H9 (cell line): Measurements from ENCODE around the gene CEP97. TPM values are rescaled to one million over a fixed set of nuclear protein-coding genes. Genes with fewer than 3 reads are reported as not detected.
"Not testable (repeated sequence)": the region's sequence is repeated elsewhere in the genome, so short reads cannot be mapped to it uniquely, and the experiment has no call there.

ENCODE experiments used
- DNase-seq: peaks from one replicate; pipeline ENCODE4 v3.0.0-alpha.2; 2017
- H2AFZ ChIP-seq: one replicate; pipeline ENCODE4 v1.6.1; 2013; ENCODE audit warnings: mild to moderate bottlenecking, low read length, control low read depth, moderate library complexity
- H2AK5ac ChIP-seq: 2 replicates; pipeline ENCODE4 v1.6.1; 2013; ENCODE audit warnings: low read length, control low read depth, mixed read lengths; ENCODE audit not compliant: insufficient read length
- H2BK120ac ChIP-seq: one replicate; pipeline ENCODE4 v1.6.1; 2013; ENCODE audit warnings: low read depth, mild to moderate bottlenecking, low read length, control low read depth, inconsistent platforms; ENCODE audit not compliant: poor library complexity, severe bottlenecking
- H2BK12ac ChIP-seq: 2 replicates; pipeline ENCODE4 v1.6.1; 2013; ENCODE audit warnings: low read length, control low read depth, mixed read lengths, low read depth; ENCODE audit not compliant: insufficient read length
- H2BK15ac ChIP-seq: 2 replicates; pipeline ENCODE4 v1.6.1; 2013; ENCODE audit warnings: low read depth, low read length, control low read depth
- H2BK20ac ChIP-seq: one replicate; pipeline ENCODE4 v1.6.1; 2013; ENCODE audit warnings: low read depth, mild to moderate bottlenecking, low read length, control low read depth, inconsistent platforms; ENCODE audit not compliant: poor library complexity, severe bottlenecking
- H2BK5ac ChIP-seq: 2 replicates; pipeline ENCODE4 v1.6.1; 2013; ENCODE audit warnings: low read length, control low read depth, mixed read lengths; ENCODE audit not compliant: insufficient read length
- H3K14ac ChIP-seq: 2 replicates; pipeline ENCODE4 v1.6.1; 2013; ENCODE audit warnings: low read length, control low read depth; ENCODE audit not compliant: insufficient read depth
- H3K18ac ChIP-seq: 2 replicates; pipeline ENCODE4 v1.6.1; 2013; ENCODE audit warnings: low read depth, mild to moderate bottlenecking, mixed read lengths, low read length, control low read depth; ENCODE audit not compliant: insufficient read length
- H3K23ac ChIP-seq: 2 replicates; pipeline ENCODE4 v1.6.1; 2013; ENCODE audit warnings: low read length, control low read depth, mixed read lengths, low read depth; ENCODE audit not compliant: insufficient read length
- H3K23me2 ChIP-seq: 2 replicates; pipeline ENCODE4 v1.6.1; 2013; ENCODE audit warnings: low read depth, mild to moderate bottlenecking, mixed read lengths, low read length, control low read depth; ENCODE audit not compliant: insufficient read length, poor library complexity, severe bottlenecking
- H3K27ac ChIP-seq: 2 replicates; pipeline ENCODE4 v1.5.1; 2013; ENCODE audit warnings: low read length, control low read depth, mixed read lengths, low read depth; ENCODE audit not compliant: insufficient read length
- H3K27me3 ChIP-seq: 2 replicates; pipeline ENCODE4 v1.6.1; 2013; ENCODE audit warnings: low read length, control low read depth, inconsistent platforms; ENCODE audit not compliant: insufficient read depth
- H3K4ac ChIP-seq: 2 replicates; pipeline ENCODE4 v1.6.1; 2013; ENCODE audit warnings: low read depth, mild to moderate bottlenecking, control low read depth, inconsistent platforms, low read length, moderate library complexity
- H3K4me1 ChIP-seq: 2 replicates; pipeline ENCODE4 v1.6.1; 2013; ENCODE audit warnings: low read length, control low read depth, inconsistent platforms; ENCODE audit not compliant: insufficient read depth
- H3K4me2 ChIP-seq: 2 replicates; pipeline ENCODE4 v1.6.1; 2013; ENCODE audit warnings: low read length, control low read depth, mixed read lengths; ENCODE audit not compliant: insufficient read length, insufficient read depth
- H3K56ac ChIP-seq: 2 replicates; pipeline ENCODE4 v1.6.1; 2013; ENCODE audit warnings: low read depth, mild to moderate bottlenecking, mixed read lengths, low read length, control low read depth; ENCODE audit not compliant: insufficient read length
- H3K79me1 ChIP-seq: 2 replicates; pipeline ENCODE4 v1.6.1; 2013; ENCODE audit warnings: low read depth, mild to moderate bottlenecking, moderate library complexity, low read length, control low read depth, inconsistent platforms; ENCODE audit not compliant: insufficient read depth, poor library complexity, severe bottlenecking
- H3K79me2 ChIP-seq: 2 replicates; pipeline ENCODE4 v1.6.1; 2013; ENCODE audit warnings: low read length, control low read depth, inconsistent platforms; ENCODE audit not compliant: insufficient read depth
- H3K9ac ChIP-seq: 2 replicates; pipeline ENCODE4 v1.6.1; 2013; ENCODE audit warnings: low read length, control low read depth, mixed read lengths; ENCODE audit not compliant: insufficient read length; ENCODE audit errors: extremely low read depth
- H3K9me3 ChIP-seq: one replicate; pipeline ENCODE4 v1.6.1; 2013; ENCODE audit warnings: low read depth, low read length, inconsistent platforms; ENCODE audit not compliant: control insufficient read depth
- H3T11ph ChIP-seq: one replicate; pipeline ENCODE4 v1.6.1; 2013; ENCODE audit warnings: mild to moderate bottlenecking, low read length, control low read depth, inconsistent platforms
- H4K20me1 ChIP-seq: one replicate; pipeline ENCODE4 v1.6.1; 2013; ENCODE audit not compliant: control insufficient read depth, insufficient read length, insufficient read depth
- H4K5ac ChIP-seq: 2 replicates; pipeline ENCODE4 v1.6.1; 2013; ENCODE audit warnings: low read depth, mild to moderate bottlenecking, mixed read lengths, low read length, control low read depth; ENCODE audit not compliant: insufficient read length
- H4K8ac ChIP-seq: replicated peaks from 2 replicates; pipeline ENCODE4 v1.6.1; 2013; ENCODE audit warnings: low read length, control low read depth, mixed read lengths, low read depth; ENCODE audit not compliant: insufficient read length
- H4K91ac ChIP-seq: 2 replicates; pipeline ENCODE4 v1.6.1; 2013; ENCODE audit warnings: low read depth, mild to moderate bottlenecking, moderate library complexity, mixed read lengths, low read length, control low read depth; ENCODE audit not compliant: insufficient read length
- H3K27ac Mint-ChIP-seq, 3 experiments: 2 replicates in 2 of 3; 3 replicates in 1 of 3; pipeline ENCODE4 v1.8.0; 2020 to 2021; ENCODE audit warnings: mixed read lengths in 3 of 3, mild to moderate bottlenecking in 1 of 3, moderate library complexity in 1 of 3
- H3K27me3 Mint-ChIP-seq: 2 replicates; pipeline ENCODE4 v1.8.0; 2021; ENCODE audit warnings: low read depth, mild to moderate bottlenecking, moderate library complexity, mixed read lengths
- H3K36me3 Mint-ChIP-seq, 3 experiments: 2 replicates in 2 of 3; 3 replicates in 1 of 3; pipeline ENCODE4 v1.8.0; 2020 to 2021; ENCODE audit warnings: low read depth in 3 of 3, mixed read lengths in 3 of 3; ENCODE audit not compliant: insufficient read depth in 1 of 3
- H3K4me1 Mint-ChIP-seq, 2 experiments: 2 replicates each; pipeline ENCODE4 v1.8.0; 2020; ENCODE audit warnings: mixed read lengths in 2 of 2
- H3K4me3 Mint-ChIP-seq, 2 experiments: 2 replicates in 1 of 2; 3 replicates in 1 of 2; pipeline ENCODE4 v1.8.0; 2020 to 2021; ENCODE audit warnings: mild to moderate bottlenecking in 2 of 2, mixed read lengths in 2 of 2, moderate library complexity in 1 of 2
- H3K9me3 Mint-ChIP-seq, 2 experiments: 2 replicates in 1 of 2; 3 replicates in 1 of 2; pipeline ENCODE4 v1.8.0; 2020; ENCODE audit warnings: mild to moderate bottlenecking in 2 of 2, mixed read lengths in 2 of 2, moderate library complexity in 1 of 2
- WGBS: extraction: QIAGEN DNeasy Blood & Tissue Kit; methylation state at CpG from one replicate; pipeline ENCODE4 v1.1.7; 2013; ENCODE audit warnings: missing lambda C conversion rate, low lambda C conversion rate, mixed read lengths; ENCODE audit not compliant: insufficient read length; ENCODE audit errors: extremely low coverage; 5-methylcytosine and 5-hydroxymethylcytosine counted together
- total RNA-seq: library from RNA; stranded (reverse); gene quantifications from 2 replicates; pipeline ENCODE4 v1.2.1, GENCODE V29; 2021
- TF ChIP-seq, protein P1 (sequence below): fragments of 200-600 bp; sonication (generic); conservative IDR thresholded peaks from 3 replicates; pipeline ENCODE4 v1.8.0; 2021; ENCODE audit warnings: antibody characterized with exemption, mild to moderate bottlenecking

The CEP97 gene
- total RNA-seq, 1 experiment from 2014 or later: 13.9 TPM

DNA sequence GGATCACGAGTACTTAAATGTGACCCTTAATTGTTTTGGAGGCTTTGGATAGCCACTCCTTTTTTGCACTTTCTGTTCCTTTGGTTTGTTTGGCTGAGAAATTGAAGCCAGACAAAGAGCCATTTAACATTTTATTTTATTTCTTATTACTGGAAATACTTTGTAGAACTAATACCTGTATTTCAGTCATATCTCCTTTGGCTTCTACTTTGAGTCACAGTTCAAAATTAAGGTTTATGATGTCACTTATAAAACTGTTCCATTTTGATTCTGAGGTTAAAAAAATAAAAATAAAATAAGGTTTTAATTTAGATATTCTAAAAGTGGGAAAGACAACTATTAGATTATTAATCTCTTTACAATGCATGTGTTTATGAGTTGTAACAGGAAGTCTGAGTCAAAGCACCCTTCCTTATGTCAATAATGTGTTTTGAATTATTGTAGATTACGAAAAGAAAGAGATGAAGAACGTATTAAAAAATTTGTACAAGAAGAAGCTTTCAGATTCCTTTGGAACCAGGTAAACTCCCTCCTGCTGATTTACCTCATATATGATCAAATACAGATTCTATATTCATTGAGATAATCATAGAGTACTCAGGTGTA, 37.7 kb downstream of the CEP97 start:
- DNase-seq: no peak
- H3K56ac ChIP-seq: no peak overlapping the region
- no peaks in the 10 kb centered on the region for H3K27me3 ChIP-seq
- no peaks in the 10 kb centered on the region for H3K79me1 ChIP-seq
- no peaks in the 10 kb centered on the region for H3K79me2 ChIP-seq
- no peak overlapping the region for H3K4me2 ChIP-seq
- no peaks in the 10 kb centered on the region for H3K27me3 Mint-ChIP-seq
- no peaks in the 10 kb centered on the region for H3K4me1 ChIP-seq
- H3K23ac ChIP-seq: no peak overlapping the region
- no peaks in the 10 kb centered on the region for H3K9me3 ChIP-seq
- no peak overlapping the region for H2BK15ac ChIP-seq
- H4K8ac ChIP-seq: no peak overlapping the region
- no CpG with 5 or more reads among the region's 3 CpGs for WGBS
- no peaks in the 10 kb centered on the region for H3K9me3 Mint-ChIP-seq
- no peaks in the 10 kb centered on the region for H4K20me1 ChIP-seq
- no peak overlapping the region for H2BK5ac ChIP-seq
- H3K27ac ChIP-seq: no peak overlapping the region
- H3K4ac ChIP-seq: no peak overlapping the region
- TF ChIP-seq, protein P1, sequence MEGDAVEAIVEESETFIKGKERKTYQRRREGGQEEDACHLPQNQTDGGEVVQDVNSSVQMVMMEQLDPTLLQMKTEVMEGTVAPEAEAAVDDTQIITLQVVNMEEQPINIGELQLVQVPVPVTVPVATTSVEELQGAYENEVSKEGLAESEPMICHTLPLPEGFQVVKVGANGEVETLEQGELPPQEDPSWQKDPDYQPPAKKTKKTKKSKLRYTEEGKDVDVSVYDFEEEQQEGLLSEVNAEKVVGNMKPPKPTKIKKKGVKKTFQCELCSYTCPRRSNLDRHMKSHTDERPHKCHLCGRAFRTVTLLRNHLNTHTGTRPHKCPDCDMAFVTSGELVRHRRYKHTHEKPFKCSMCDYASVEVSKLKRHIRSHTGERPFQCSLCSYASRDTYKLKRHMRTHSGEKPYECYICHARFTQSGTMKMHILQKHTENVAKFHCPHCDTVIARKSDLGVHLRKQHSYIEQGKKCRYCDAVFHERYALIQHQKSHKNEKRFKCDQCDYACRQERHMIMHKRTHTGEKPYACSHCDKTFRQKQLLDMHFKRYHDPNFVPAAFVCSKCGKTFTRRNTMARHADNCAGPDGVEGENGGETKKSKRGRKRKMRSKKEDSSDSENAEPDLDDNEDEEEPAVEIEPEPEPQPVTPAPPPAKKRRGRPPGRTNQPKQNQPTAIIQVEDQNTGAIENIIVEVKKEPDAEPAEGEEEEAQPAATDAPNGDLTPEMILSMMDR: no peak
- peaks cover 26 to 41% (median 35%) of the 10 kb centered on the region in 3 experiments; a peak in 6 of 7 replicates for H3K36me3 Mint-ChIP-seq
- no peak overlapping the region for H2BK20ac ChIP-seq
- H3K4me3 Mint-ChIP-seq: no peak overlapping the region
- H4K91ac ChIP-seq: no peak overlapping the region
- no peak overlapping the region for H4K5ac ChIP-seq
- no peak overlapping the region for H3T11ph ChIP-seq
- H3K14ac ChIP-seq: no peak overlapping the region
- H2BK120ac ChIP-seq: no peak overlapping the region
- no peak overlapping the region for H2AK5ac ChIP-seq
- no peak overlapping the region for H3K27ac Mint-ChIP-seq
- no peak overlapping the region for H3K9ac ChIP-seq
- H3K4me1 Mint-ChIP-seq: no peaks in the 10 kb centered on the region
- no peaks in the 10 kb centered on the region for H3K23me2 ChIP-seq
- H3K18ac ChIP-seq: no peak overlapping the region
- H2AFZ ChIP-seq: no peak overlapping the region
- no peak overlapping the region for H2BK12ac ChIP-seq

DNA sequence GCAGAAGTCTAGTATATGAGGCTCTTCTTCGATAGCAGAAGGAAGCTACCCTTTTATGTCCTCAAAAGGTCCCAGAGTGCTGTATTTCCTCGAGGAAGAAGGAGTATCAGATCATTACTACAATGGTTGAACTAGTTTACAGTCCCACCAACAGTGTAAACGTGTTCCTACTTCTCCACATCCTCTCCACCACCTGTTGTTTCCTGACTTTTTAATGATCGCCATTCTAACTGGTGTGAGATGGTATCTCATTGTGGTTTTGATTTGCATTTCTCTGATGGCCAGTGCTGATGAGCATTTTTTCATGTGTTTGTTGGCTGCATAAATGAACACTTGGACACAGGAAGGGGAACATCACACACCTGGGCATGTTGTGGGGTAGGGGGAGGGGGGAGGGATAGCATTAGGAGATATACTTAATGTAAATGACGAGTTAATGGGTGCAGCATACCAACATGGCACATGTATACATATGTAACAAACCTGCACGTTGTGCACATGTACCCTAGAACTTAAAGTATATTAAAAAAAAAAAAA, 53.4 kb downstream of the CEP97 start:
- not testable (repeated sequence) for H3K23ac ChIP-seq, H2BK12ac ChIP-seq, DNase-seq, H4K91ac ChIP-seq, H3K9me3 ChIP-seq, H4K20me1 ChIP-seq, H3K27ac ChIP-seq, H3K9me3 Mint-ChIP-seq, H3K4ac ChIP-seq, H3K23me2 ChIP-seq, H2BK20ac ChIP-seq, H4K5ac ChIP-seq, H3K18ac ChIP-seq, H2AFZ ChIP-seq, H3K9ac ChIP-seq, H3K14ac ChIP-seq, H3K79me2 ChIP-seq, H2BK15ac ChIP-seq, H3K36me3 Mint-ChIP-seq, H3K79me1 ChIP-seq, H2BK120ac ChIP-seq, H3K27me3 Mint-ChIP-seq, H3K27me3 ChIP-seq, H2AK5ac ChIP-seq, H3K56ac ChIP-seq, H3K27ac Mint-ChIP-seq, H3K4me3 Mint-ChIP-seq, H3K4me1 ChIP-seq, H3T11ph ChIP-seq, H2BK5ac ChIP-seq, H3K4me2 ChIP-seq, H4K8ac ChIP-seq
- no CpG with 5 or more reads among the region's 6 CpGs for WGBS
- H3K4me1 Mint-ChIP-seq: peaks cover 21 to 25% of the 10 kb centered on the region in 2 experiments
